Motor neuron (in vitro differentiated cells): Measurements from ENCODE around the gene BCR. TPM values are rescaled to one million over a fixed set of nuclear protein-coding genes. Genes with fewer than 3 reads are reported as not detected.

ENCODE experiments used
- ATAC-seq, 8 experiments: fragments of 200-7000 bp; cut with Tn5 transposase; replicated peaks in 6 of 8; 2 replicates each; pipeline ENCODE4 v1.8.0; 2021; ENCODE audit warnings: mild to moderate bottlenecking in 8 of 8, moderate library complexity in 8 of 8
- H3K27ac ChIP-seq, 2 donors: fragments of 250-450 bp; sonication (Bioruptor Pico); 2 replicates each; pipeline ENCODE4 v1.9.0; 2021; ENCODE audit warnings: antibody characterized with exemption in 2 of 2, mild to moderate bottlenecking in 2 of 2, moderate library complexity in 1 of 2
- H3K4me1 ChIP-seq, 2 donors: fragments of 250-450 bp; sonication (Bioruptor Pico); replicated peaks in 1 of 2; 2 replicates each; pipeline ENCODE4 v1.6.1; 2021; ENCODE audit warnings: antibody characterized with exemption in 2 of 2, mild to moderate bottlenecking in 2 of 2, moderate library complexity in 1 of 2
- H3K4me3 ChIP-seq, 5 donors: fragments of 250-450 bp; sonication (Bioruptor Pico); 2 replicates each; pipeline ENCODE4 v1.9.0; 2021; ENCODE audit warnings: antibody characterized with exemption in 5 of 5, mild to moderate bottlenecking in 5 of 5, moderate library complexity in 4 of 5
- WGBS, 10 experiments: fragments of 450-650 bp; shearing (Covaris generic); methylation state at CpG; one replicate each; pipeline ENCODE4 v1.0.0; 2022; 5-methylcytosine and 5-hydroxymethylcytosine counted together
- in situ Hi-C, 9 experiments: fragments of 400-800 bp; cut with MboI; loops; one replicate each; pipeline ENCODE4 v1.15.0; 2021; ENCODE audit warnings: low sequenced_read_pairs in 9 of 9, low pct_unique_long_range_greater_than_20kb in 2 of 9; ENCODE audit not compliant: unreplicated experiment in 9 of 9
- total RNA-seq, 8 experiments: library from RNA; unstranded; fragments of 300-600 nt; gene quantifications; 2 replicates each; pipeline versions ENCODE4 v1.2.3 to v1.2.4, GENCODE V29; 2022

BCR gene
- total RNA-seq, 8 experiments from 2014 or later, result 20.7 to 41.5 (median 28.6) TPM

- ATAC-seq, result no peak
- WGBS, 10 experiments, result 71 to 100% (median 100%) methylated on average over 1 of the region's 1 CpG; no CpG with 5 or more reads in 2 of the 10 experiments
- peak overlapping the region in 1 of 2 donors; percentile 31 for H3K27ac ChIP-seq
- in situ Hi-C loops, result loop anchor here in 4 of 9 experiments (25.0 kb wide), 2 partner anchors 181 to 356 kb away; no protein-coding TSS in a partner anchor
- H3K4me3 ChIP-seq, result no peak overlapping the region
- H3K4me1 ChIP-seq, result peaks cover 34 to 45% of the 10 kb centered on the region in 2 donors
These were observed 37.2 kb upstream of the BCR start for GRCh38 chr22:23143119-23143518.

GRCh38 chr22:23144432-23144831 is 35.9 kb upstream of the BCR start:
- WGBS, 10 experiments, result 86 to 100% (median 100%) methylated on average over 1 to 4 of the region's 4 CpGs; no CpG with 5 or more reads in 3 of the 10 experiments
- no peak for ATAC-seq
- Histone ChIP-seq H3K4me3 (peak overlapping the region in 1 of 5 donors; percentile 24), H3K4me1 (peaks cover 36 to 50% of the 10 kb centered on the region in 2 donors), H3K27ac (peak overlapping the region in 1 of 2 donors; percentile 31)
- in situ Hi-C loops, result loop anchor here in 4 of 9 experiments (25.0 kb wide), 2 partner anchors 182 to 357 kb away; no protein-coding TSS in a partner anchor

DNA sequence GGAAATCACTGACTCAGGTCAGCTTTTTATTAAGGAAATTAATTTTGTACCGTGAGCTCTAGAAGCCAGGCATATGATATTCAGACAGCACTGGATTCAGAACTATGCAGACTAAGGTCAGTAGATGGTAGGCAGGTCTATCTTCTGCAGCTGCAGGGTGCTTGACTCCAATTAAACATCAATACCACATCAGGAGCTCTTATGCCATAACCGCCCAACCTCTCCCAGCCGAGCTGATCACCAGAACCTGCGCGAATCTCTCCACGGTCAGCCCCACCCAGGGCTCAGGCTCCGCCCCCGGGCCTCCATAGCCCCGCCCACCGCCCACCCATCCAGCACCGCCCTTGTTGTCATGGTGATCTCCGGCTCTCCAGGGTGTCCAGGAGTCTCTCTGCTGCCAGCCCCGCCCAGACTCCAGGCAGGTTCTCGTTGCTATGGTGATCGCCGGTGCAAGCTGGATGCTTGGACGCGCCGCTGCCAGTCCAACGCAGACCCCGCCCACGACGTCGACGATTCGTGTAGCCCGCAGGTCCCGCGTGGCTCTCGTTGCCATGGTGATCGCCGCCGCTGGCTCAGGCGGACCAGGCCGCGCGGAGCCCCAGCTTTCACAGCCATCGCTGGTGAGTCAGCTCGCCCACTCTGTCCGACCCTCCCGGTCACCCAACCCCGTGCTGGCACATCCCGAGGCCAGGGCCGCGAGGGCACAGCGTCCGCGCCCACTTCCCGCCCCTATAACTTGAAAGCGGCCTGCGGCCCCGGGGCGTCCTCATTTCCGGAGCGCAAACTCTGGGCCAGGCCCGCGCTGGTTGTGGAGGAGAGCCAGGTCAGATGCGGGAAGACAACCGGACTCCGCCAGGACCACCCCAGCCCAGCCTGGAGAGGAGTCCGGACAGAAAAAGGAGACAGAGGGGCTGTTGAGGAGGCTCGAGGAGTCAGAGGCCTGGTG is 35.1 kb upstream of the BCR start, which contains the start of gene RAB36:
TSS of gene RAB36 (plus strand) at position 546 of the 946 bp plus-strand sequence. CDS start 1,140 bp downstream, outside the sequence.
- peak; percentile 82 to 90 (median 86) for ATAC-seq
- Histone ChIP-seq H3K4me1 (peaks cover 44 to 57% of the 10 kb centered on the region in 2 donors), H3K27ac (peak within 1 kb of the TSS; percentile 66 to 87), H3K4me3 (peak within 1 kb of the TSS; percentile 37 to 47 (median 44))
- WGBS, 10 experiments, result 0 to 60% (median 10%) methylated on average over 1 to 8 of the region's 62 CpGs; no CpG with 5 or more reads in 5 of the 10 experiments
- in situ Hi-C loops, result loop anchor here in 4 of 9 experiments (25.0 kb wide), 2 partner anchors 183 to 358 kb away; no protein-coding TSS in a partner anchor

DNA sequence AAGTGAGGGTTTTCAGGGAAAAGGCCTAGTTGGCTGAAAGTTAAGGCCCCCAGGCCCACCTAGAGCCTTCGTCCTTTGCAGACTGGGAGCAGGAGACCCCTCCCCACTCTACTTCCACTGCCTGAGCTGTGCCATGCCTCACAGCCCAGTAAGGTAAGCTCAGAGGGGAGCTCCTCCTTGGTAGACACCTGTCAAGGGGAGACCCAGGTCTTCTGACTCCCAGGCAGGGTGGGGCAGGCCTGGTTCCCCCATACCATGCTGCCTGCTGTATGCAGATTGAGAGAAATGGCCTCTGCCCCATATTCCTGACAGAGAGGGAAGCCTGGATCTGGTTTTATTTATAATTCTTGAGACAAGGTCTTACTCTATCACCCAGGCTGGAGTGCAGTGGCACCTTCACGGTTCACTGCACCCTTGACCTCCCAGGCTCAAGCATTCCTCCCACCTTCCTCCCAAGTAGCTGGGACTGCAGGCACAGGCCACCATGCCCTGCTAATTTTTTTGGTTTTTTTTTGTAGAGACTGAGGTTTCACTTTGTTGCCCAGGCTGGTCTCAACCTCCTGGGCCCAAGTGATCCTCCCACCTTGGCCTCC is 34.3 kb upstream of the BCR start:
- ATAC-seq, result no peak
- Histone ChIP-seq H3K4me3 (peak overlapping the region; percentile 37 to 47 (median 44)), H3K4me1 (peaks cover 46 to 58% of the 10 kb centered on the region in 2 donors), H3K27ac (peak overlapping the region; percentile 66 to 87)
- in situ Hi-C loops, result loop anchor here in 4 of 9 experiments (25.0 kb wide), 2 partner anchors 184 to 359 kb away; no protein-coding TSS in a partner anchor
- WGBS, 10 experiments, result 0 to 100% (median 50%) methylated on average over 1 to 2 of the region's 2 CpGs; no CpG with 5 or more reads in 5 of the 10 experiments

DNA sequence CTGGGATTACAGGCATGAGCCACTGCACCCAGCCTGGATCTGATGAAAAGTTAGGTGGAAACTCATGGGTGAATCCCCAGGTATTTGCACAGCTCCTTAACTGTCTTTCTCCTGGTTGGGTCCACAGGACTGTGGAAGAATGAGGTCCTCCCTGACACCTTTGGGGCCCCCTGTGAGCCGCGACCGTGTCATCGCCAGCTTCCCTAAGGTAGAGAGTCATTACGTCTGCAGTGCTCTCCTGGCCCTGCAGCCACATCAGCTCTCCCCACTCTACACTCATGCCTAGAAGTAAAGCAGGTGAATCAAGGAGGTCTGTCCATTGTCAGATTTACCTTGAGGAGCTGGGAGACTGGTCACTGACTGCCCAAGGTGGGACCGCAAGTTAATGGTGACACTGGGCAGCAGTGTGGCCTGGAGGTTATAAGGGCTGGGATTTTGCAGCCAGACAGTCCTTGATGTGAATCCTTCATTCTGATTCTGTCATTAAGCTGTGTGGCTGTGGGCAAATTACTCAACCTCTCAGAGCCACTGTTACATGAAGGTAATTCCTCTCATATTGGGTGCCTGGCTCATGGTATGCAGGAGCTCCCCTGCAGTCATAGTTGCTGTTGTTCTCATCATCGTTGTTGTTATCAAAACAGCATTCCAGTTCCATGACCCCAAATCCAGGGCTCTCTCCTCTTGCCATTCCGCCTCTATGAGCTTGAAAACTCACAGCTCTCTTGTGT is 33.7 kb upstream of the BCR start:
- in situ Hi-C loops, result loop anchor here in 4 of 9 experiments (25.0 kb wide), 2 partner anchors 184 to 359 kb away; no protein-coding TSS in a partner anchor
- 20 to 100% (median 92%) methylated on average over 1 to 7 of the region's 8 CpGs; no CpG with 5 or more reads in 2 of the 10 experiments for WGBS, 10 experiments
- no peak for ATAC-seq
- no peak overlapping the region for H3K4me3 ChIP-seq
- peak overlapping the region; percentile 66 to 87 for H3K27ac ChIP-seq
- peaks cover 40 to 51% of the 10 kb centered on the region in 2 donors for H3K4me1 ChIP-seq

- in situ Hi-C loops, result loop anchor here in 4 of 9 experiments (25.0 kb wide), 2 partner anchors 186 to 361 kb away; no protein-coding TSS in a partner anchor
- Histone ChIP-seq H3K4me3 (no peak overlapping the region), H3K4me1 (peaks cover 35 to 43% of the 10 kb centered on the region in 2 donors), H3K27ac (peak overlapping the region in 1 of 2 donors; percentile 14)
- ATAC-seq, result no peak
- 47 to 100% (median 83%) methylated on average over 1 to 6 of the region's 6 CpGs for WGBS, 10 experiments
These were observed 32.5 kb upstream of the BCR start for GRCh38 chr22:23147617-23148387.

DNA sequence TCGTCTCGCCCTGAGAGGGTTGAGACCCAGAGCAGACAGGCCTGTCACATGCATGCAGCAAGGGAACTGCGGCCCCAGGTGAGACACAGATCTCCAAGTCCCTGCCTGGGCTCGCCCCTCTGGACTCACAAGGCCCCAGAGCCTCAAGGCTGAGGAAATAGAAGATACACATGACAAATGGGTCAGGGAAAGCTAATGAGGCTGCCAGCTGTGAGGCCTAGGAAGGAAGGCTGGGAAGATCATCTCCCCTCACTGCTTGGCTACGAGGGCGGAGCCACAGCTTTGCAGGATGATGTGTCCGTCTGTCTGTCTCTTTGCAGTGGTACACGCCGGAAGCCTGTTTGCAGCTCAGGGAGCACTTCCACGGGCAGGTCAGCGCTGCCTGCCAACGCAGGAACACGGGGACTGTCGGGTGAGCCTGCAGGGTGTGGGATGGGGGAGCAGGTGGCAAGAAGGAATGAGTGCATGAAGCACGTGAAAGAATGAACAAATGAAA is 30.5 kb upstream of the BCR start:
- H3K4me1 ChIP-seq, result peaks cover 32 to 36% of the 10 kb centered on the region in 2 donors
- in situ Hi-C loops, result loop anchor here in 4 of 9 experiments (25.0 kb wide), 3 partner anchors 187 to 362 kb away; no protein-coding TSS in a partner anchor
- H3K27ac ChIP-seq, result peak overlapping the region; percentile 73 to 81
- WGBS, 10 experiments, result 64 to 93% (median 78%) methylated on average over 3 to 7 of the region's 15 CpGs; no CpG with 5 or more reads in 6 of the 10 experiments
- no peak overlapping the region for H3K4me3 ChIP-seq
- peak in 1 of 8 experiments; percentile 30 for ATAC-seq

DNA sequence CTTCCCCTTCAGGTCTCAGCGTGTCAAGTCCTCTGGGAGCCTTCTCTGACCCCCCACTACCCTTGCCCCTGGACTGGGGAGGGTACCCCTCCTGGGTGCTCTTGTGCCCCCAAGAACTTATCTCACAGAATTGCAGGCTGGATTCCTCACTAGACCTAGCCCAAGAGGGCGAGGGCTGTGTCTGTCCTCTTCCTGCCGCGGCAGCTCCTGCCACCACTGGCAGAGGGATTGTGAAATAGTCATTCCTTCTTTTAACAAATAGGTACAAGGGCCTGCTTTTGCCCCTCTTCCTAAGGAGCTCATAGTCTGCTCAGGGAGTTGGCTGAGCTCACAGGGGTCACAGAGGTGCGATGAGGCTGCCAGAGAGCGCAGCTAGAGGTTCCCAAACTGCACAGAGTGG is 29.5 kb upstream of the BCR start:
- ATAC-seq, result no peak
- Histone ChIP-seq H3K27ac (peak overlapping the region; percentile 59 to 81), H3K4me3 (no peak overlapping the region), H3K4me1 (peaks cover 30 to 34% of the 10 kb centered on the region in 2 donors)
- in situ Hi-C loops, result loop anchor here in 1 of 9 experiments (25.0 kb wide), 1 partner anchor 237 kb away; no protein-coding TSS in a partner anchor
- 80 to 100% (median 92%) methylated on average over 1 to 3 of the region's 6 CpGs; no CpG with 5 or more reads in 6 of the 10 experiments for WGBS, 10 experiments

DNA sequence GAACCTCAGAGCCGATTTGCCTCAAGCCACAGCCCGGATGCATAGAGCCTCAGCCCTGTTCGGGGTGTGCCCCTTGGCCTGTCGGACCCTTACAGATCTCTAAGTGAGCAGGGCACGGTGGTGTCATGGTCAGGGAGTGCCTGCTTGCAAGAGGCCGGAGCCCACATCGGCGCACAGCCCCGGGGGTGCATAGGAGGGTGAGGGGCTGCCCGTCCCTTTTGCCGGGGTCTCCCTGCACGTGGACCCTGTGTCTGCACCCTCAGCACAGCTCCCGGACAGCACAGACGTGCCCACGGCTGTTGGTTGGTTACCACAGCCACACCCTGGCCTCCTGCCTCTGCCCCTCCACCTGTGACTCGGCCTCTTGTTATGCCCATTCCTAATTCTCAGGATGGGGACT is 28.5 kb upstream of the BCR start:
- no peak overlapping the region for H3K4me3 ChIP-seq
- in situ Hi-C loops, result loop anchor here in 1 of 9 experiments (25.0 kb wide), 1 partner anchor 235 kb away; no protein-coding TSS in a partner anchor
- 90 to 100% (median 100%) methylated on average over 1 to 3 of the region's 16 CpGs; no CpG with 5 or more reads in 7 of the 10 experiments for WGBS, 10 experiments
- H3K4me1 ChIP-seq, result peaks cover 20 to 27% of the 10 kb centered on the region in 2 donors
- H3K27ac ChIP-seq, result peak overlapping the region; percentile 33 to 64
- no peak for ATAC-seq

DNA sequence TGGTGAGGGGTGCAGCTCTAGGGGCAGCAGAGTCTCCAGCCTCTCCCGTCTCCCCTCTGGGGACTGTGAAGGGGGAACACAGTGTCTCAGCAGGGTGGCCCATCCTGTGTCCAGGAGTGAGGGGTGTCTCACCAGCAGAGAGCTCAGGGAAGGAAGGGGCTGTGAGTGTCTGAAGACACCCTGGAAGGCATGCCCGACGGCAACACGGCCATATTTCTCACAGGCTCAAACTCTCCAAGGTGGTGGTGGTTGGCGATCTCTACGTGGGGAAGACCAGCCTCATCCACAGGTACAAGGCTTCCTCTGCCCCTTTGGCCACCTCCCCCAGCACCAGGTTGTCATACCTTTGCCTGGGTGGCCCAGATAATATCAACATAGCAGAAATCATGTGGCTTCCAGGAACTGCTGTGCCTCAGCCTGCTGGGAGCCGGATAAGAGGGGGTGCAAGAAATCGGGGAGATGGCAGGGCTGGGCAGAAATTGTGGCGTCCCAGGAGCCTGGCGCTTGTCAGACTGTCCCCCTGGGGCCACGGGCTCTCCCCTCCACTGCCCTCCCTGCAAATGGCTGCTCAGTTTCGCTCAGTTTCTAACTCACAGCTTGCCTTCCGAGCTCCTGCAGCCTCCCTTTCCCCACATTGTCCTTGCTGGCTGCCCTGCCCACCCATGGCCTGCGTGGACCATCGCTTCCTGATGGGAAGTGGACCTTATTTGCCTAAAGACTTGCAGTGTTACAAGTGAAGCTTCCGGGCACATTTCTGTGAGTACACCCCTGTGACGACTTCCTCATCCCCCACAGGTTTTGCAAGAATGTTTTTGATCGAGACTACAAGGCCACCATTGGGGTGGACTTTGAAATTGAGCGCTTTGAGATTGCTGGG is 27.8 kb upstream of the BCR start:
- in situ Hi-C loops, result loop anchor here in 1 of 9 experiments (25.0 kb wide), 1 partner anchor 235 kb away; no protein-coding TSS in a partner anchor
- 53 to 100% (median 83%) methylated on average over 2 to 6 of the region's 19 CpGs for WGBS, 10 experiments
- H3K4me3 ChIP-seq, result no peak overlapping the region
- peak overlapping the region; percentile 33 to 64 for H3K27ac ChIP-seq
- ATAC-seq, result no peak
- peaks cover 16 to 25% of the 10 kb centered on the region in 2 donors for H3K4me1 ChIP-seq
